ENCODE data around the gene LMF1. TPM values are rescaled to one million over a fixed set of nuclear protein-coding genes. Genes with fewer than 3 reads are reported as not detected.

Gene LMF1
- total and polyA plus RNA-seq, 9 of the 15 experiments (the other 6 are each of a cell fraction or from before 2014, with no cell fraction given), result 0.11 to 1.6 (median 0.55) TPM; not detected in 1

- TF ChIP-seq THRA (IDR thresholded peaks at IDR 0.05) (no peak), ZNF444 (CRISPR knock-in tag; IDR thresholded peaks at IDR 0.05) (no peak), ZNF717 (CRISPR knock-in tag; IDR thresholded peaks at IDR 0.05) (no peak), HCFC1 (IDR thresholded peaks at IDR 0.05; ENCODE audit: low read depth, low read length) (no peak)
These were observed 48.7 kb downstream of the LMF1 start (continued) for GRCh38 chr16:922051-922450.

- no peak for TF ChIP-seq NBN (IDR thresholded peaks at IDR 0.05; ENCODE audit: low read depth)
- CTCF ChIA-PET (ENCODE audit: low intra/inter-chr PET ratio), result no interaction called here
- FAIRE-seq (no peak), DNase-seq (ENCODE audit: extremely low read depth in 1 of 4, low spot score in 3 of 4) (no peak), ATAC-seq (no peak)
- H3K9ac ChIP-seq (ENCODE audit: insufficient read depth in 1 of 2, low read depth in 2 of 2, low read length in 2 of 2), result no peak overlapping the region
- no peaks in the 10 kb centered on the region for H3K9me1 ChIP-seq (ENCODE audit: control insufficient read depth, insufficient read depth, low read length)
- no peaks in the 10 kb centered on the region for H3K79me2 ChIP-seq (ENCODE audit: control insufficient read depth, insufficient read depth, low read length)
- peaks cover 0 to 29% of the 10 kb centered on the region in 2 experiments; a peak in 1 of 5 replicates for H3K4me1 ChIP-seq (replicated peaks in 1 of 2; ENCODE audit: control insufficient read depth in 2 of 2, insufficient read depth in 2 of 2, low read length in 2 of 2)
- H3K27ac ChIP-seq (ENCODE audit: extremely low read depth, low read depth, low read length), result no peak overlapping the region
- no peak overlapping the region for H2AFZ ChIP-seq (ENCODE audit: low read depth, low read length)
- H4K20me1 ChIP-seq (replicated peaks; ENCODE audit: control insufficient read depth, insufficient read depth, low read length), result peaks cover 8% of the 10 kb centered on the region
- no peak overlapping the region for H3K4me2 ChIP-seq (ENCODE audit: insufficient read depth, low read length)
- intact Hi-C loops (cut with micrococcal nuclease), result no loop called here
- no peak overlapping the region for H3K4me3 ChIP-seq
- POLR2A ChIA-PET, result no interaction called here
- BruUV-seq (replicated peaks), result no TSS peak
- in situ Hi-C loops (cut with MboI), result no loop called here
- 9% methylated on average over 23 of the region's 32 CpGs for WGBS (ENCODE audit: insufficient coverage, low coverage, missing lambda C conversion rate)
- no peaks in the 10 kb centered on the region for H3K36me3 ChIP-seq (ENCODE audit: control insufficient read depth, insufficient read depth, low read length)
- H3K9me3 ChIP-seq (replicated peaks; ENCODE audit: control insufficient read depth, insufficient read depth, low read depth, low read length), result no peaks in the 10 kb centered on the region; the same call in 1 of the 2 replicates
- H3K27me3 ChIP-seq (ENCODE audit: control insufficient read depth in 2 of 2, insufficient read depth in 2 of 2, low read length in 2 of 2), result peaks cover 54 to 89% of the 10 kb centered on the region in 2 experiments
These were observed 49.4 kb downstream of the LMF1 start for GRCh38 chr16:921321-921905.

Measured in K562 (cell line).